Hepatic stellate cell (primary cell): ENCODE results near the gene SYTL1.
A peak's percentile ranks its signal among the peaks of the same experiment; 100 is the strongest.

Experiments used
- DNase-seq: peaks from one replicate; pipeline ENCODE4 v3.0.0; 2011; ENCODE audit warnings: low spot score

The SYTL1 gene

GRCh38 chr1:27363766-27364695 lies 22.2 kb downstream of the SYTL1 start:
- DNase-seq, result no peak

DNA sequence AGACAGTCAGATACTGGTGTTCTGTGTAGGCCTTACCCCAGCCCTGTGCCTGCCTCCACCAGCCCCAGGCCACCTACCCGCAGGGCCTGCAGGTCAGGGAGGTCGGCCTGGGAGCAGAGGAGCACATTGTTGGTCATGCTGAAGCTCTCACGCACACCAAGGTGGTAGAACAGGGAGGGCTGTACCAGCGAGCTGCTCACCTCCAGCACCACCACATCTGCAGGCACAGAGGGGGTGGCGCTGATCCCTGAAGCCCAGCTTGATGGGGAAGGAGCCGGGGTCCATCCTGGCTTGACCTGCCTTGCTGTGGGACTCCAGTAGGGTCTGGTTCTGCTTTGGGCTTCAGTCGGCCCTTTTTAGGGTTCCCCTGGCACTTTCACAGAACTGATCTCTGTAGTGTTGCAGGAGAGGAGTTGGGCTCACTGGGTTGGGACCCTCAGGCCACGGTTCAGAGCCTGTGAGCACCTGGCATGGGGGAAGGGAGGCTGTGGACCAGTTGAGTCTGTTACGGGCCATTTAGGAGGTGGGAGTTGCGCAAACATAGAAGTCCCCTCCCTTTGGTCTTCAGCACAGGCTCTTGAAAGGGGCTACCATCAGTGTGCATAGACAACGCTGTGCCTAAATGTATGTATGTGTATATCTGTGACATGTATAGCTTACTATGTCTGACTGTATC lies 23.0 kb downstream of the SYTL1 start:
- no peak for DNase-seq

- peak; percentile 95 for DNase-seq
Observed at GRCh38 chr1:27365372-27366112, 23.7 kb downstream of the SYTL1 start.

GRCh38 chr1:27366113-27366410 lies 24.2 kb downstream of the SYTL1 start:
- peak; percentile 88 for DNase-seq

DNA sequence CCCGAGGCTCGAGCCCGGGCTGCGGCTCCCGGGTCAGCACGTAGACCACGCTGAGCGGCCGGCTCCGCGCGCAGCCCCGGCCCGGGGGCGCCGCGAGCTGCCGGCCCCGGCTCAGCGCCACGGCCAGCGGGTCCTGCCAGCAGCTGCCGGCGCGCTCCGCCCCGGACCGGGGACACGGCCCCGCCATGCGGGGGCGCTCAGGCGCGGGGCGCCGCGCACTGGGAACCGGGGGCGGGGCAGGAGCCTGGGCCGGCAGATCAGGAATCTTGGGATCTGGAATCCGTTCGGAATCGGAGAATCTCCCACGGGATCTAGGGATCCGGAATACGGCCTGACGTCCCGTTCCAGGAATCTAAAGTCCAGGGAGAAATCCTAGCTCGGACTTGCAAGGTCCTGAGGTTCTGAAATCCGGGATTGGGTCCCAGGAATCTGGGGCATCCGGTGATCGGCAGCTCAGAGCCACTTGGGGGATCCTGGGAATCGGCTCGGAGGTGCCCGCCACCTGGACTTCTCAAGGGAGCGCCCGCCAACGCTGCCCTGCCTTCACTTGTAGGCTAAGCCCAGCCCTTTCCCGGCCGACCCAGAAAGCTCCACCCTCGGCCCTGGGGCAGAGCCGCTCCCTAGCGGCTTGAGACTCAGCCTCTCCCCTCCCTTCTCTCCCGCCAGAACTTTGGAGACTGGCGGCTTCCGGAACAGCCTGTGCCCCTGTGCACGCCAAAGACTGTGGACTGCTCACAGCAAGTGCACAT lies 24.8 kb downstream of the SYTL1 start, which contains the start of gene MAP3K6:
Gene MAP3K6 (minus strand): TSS at position 551 of the 749 bp plus-strand sequence. CDS start 364 bp downstream, at position 187.
- DNase-seq, result peak; percentile 92

GRCh38 chr1:27367160-27367650 lies 25.4 kb downstream of the SYTL1 start:
- no peak for DNase-seq

GRCh38 chr1:27368869-27369582 lies 27.2 kb downstream of the SYTL1 start:
- DNase-seq, result no peak

- no peak for DNase-seq
Observed at GRCh38 chr1:27372022-27372807, 30.4 kb downstream of the SYTL1 start.

- DNase-seq, result no peak
Observed at GRCh38 chr1:27372808-27373690, 31.2 kb downstream of the SYTL1 start.

DNA sequence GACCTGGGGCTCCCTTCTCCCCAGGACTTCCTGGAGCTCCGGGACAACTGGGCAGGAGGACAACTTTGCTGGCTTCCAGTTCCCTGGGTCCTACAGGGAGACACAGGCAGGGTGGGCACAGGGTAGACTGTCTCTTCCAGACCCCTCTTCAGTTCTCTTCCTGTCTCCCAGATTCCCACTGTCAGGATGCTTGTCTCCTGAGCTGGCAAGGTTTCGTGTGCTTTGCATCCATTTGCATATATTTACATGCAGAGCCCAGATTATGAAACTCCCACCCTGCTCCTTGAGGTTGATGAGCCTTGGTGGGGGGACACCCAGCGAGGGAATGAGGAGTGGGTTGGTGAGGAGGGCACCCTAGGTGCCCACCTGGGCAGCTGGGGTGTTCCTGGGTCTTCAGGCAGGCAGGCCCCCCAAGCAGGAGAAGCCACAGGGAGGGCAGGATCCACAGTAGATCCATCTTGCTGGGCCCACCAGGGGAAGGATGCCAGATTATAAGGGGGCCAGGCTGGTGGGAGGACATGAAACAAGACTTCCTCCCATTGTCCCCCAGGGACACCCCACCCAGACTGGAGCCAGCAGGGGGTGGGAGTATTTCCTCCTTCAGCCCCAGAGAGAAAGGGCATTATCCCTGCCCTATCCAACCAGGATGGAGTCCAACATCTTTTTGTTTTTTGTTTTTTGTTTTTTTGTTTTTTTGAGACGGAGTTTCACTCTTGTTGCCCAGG lies 32.7 kb downstream of the SYTL1 start, which contains the start of gene FCN3:
Gene FCN3 (minus strand): TSS at position 463 of the 725 bp plus-strand sequence. CDS start 6 bp downstream, at position 457.
- no peak for DNase-seq

DNA sequence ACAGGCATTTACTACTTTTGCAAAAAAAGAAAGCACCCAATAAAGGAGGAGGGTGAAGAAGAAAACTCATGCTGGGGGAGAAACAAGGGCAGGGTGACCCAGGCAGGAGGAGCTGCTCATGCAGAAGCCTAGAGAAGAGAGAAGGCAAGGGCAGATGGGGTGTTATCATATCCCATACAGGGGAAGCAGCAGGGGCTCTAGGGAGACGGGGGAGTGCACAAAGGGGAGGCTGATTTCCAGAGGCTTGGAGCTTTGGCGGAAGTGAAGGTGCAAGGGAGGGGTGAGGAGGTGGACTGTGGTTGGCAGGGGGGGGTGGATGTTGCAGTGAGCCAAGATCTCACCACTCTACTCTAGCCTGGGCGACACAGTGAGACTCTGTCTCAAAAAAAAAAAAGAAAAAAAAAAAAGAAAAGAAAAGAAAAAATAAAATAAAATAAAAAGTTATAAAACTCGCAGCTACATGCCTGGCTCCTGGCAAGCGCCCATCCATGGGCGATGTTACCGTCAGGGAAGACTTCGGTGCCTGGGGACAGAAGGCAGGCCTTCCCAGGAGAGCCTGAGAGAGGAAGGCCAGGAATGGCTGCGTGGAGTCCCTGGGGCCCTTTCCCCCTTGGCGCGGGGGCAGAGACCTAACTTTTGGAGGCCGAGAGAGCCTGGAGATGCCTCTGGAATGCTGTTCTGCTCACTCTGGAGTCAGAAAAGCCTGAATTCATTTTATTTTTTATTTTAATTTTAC lies 36.1 kb downstream of the SYTL1 start:
- no peak for DNase-seq

GRCh38 chr1:27379564-27380122 lies 37.8 kb downstream of the SYTL1 start:
- DNase-seq, result no peak

DNA sequence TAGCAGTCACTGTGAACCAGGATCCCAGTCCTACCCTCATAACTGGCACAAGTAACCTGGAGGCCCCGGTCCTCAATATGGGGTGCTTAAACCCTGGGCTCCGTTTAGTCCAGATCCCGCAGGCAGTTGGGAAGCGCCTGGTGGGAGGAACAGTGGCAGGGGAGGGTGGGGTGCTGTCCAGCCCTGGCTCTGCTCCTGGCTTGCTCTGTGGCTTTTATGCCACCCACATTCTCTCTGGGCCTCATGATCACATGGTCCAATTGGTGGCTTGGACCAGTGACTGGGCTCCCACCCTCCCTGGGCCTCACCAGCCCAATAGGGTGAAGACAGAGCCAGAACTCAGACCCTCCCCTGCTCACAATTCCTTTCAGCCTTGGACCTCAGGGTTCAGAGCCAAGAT lies 38.4 kb downstream of the SYTL1 start:
- no peak for DNase-seq

- no peak for DNase-seq
Observed at GRCh38 chr1:27380766-27381733, 39.2 kb downstream of the SYTL1 start.

- no peak for DNase-seq
Observed at GRCh38 chr1:27381969-27382762, 40.3 kb downstream of the SYTL1 start.
